Umbilical cord (tissue), 2 donors: ENCODE data around the gene DDX20. TPM values are rescaled to one million over a fixed set of nuclear protein-coding genes. Genes with fewer than 3 reads are reported as not detected.
A peak's percentile ranks its signal among the peaks of the same experiment; 100 is the strongest.
"Not testable (repeated sequence)": the region's sequence is repeated elsewhere in the genome, so short reads cannot be mapped to it uniquely, and the experiment has no call there.

ENCODE experiments used
- DNase-seq: peaks from one replicate; pipeline ENCODE4 v3.0.0-alpha.2; 2015; ENCODE audit warnings: low spot score
- total RNA-seq: library from RNA; depleted of rRNA; stranded (reverse); fragments of >200 nt; gene quantifications from one replicate; pipeline ENCODE4 v1.2.3, GENCODE V29; 2014; ENCODE audit warnings: low replicate concordance; ENCODE audit not compliant: insufficient read depth

DDX20 gene
- total RNA-seq, 1 donor from 2014 or later: 16.9 TPM

- DNase-seq: peak; percentile 6
These were observed 33.4 kb downstream of the DDX20 start for GRCh38 chr1:111789142-111789541.

GRCh38 chr1:111789666-111790316 lies 34.1 kb downstream of the DDX20 start:
- no peak for DNase-seq

- no peak for DNase-seq
These were observed 36.1 kb downstream of the DDX20 start for GRCh38 chr1:111791776-111792175.

- no peak for DNase-seq
These were observed 36.5 kb downstream of the DDX20 start for GRCh38 chr1:111792249-111792648.

GRCh38 chr1:111793923-111794322 lies 38.2 kb downstream of the DDX20 start:
- no peak for DNase-seq

GRCh38 chr1:111795401-111795800 lies 39.7 kb downstream of the DDX20 start:
- DNase-seq: no peak

GRCh38 chr1:111798580-111798979 lies 42.9 kb downstream of the DDX20 start:
- DNase-seq: no peak

GRCh38 chr1:111799722-111800121 lies 44.0 kb downstream of the DDX20 start:
- DNase-seq: not testable (repeated sequence)

- DNase-seq: no peak
These were observed 45.6 kb downstream of the DDX20 start for GRCh38 chr1:111801071-111801850.

- DNase-seq: no peak
These were observed 46.4 kb downstream of the DDX20 start for GRCh38 chr1:111802110-111802509.

GRCh38 chr1:111802984-111803383 lies 47.3 kb downstream of the DDX20 start:
- no peak for DNase-seq

GRCh38 chr1:111803951-111804350 lies 48.2 kb downstream of the DDX20 start:
- no peak for DNase-seq

GRCh38 chr1:111804776-111805175 lies 49.1 kb downstream of the DDX20 start:
- no peak for DNase-seq

GRCh38 chr1:111805251-111805650 lies 49.5 kb downstream of the DDX20 start:
- DNase-seq: no peak

GRCh38 chr1:111811891-111812290 lies 56.2 kb downstream of the DDX20 start:
- no peak for DNase-seq

- no peak for DNase-seq
These were observed 56.6 kb downstream of the DDX20 start for GRCh38 chr1:111812306-111812705.

GRCh38 chr1:111813440-111814304 lies 58.0 kb downstream of the DDX20 start:
- no peak for DNase-seq

- DNase-seq: no peak
These were observed 58.6 kb downstream of the DDX20 start for GRCh38 chr1:111814305-111814628.

GRCh38 chr1:111814642-111815041 lies 58.9 kb downstream of the DDX20 start:
- no peak for DNase-seq
